WERI-Rb-1 (cell line): ENCODE measurements around the gene C17orf114.

Source experiments
- DNase-seq: peaks from one replicate; pipeline ENCODE4 v3.0.0-alpha.2; 2020
- H3K27ac ChIP-seq: fragments of 250-450 bp; sonication (Bioruptor Pico); 2 replicates; pipeline ENCODE4 v1.5.1; 2020; ENCODE audit warnings: mild to moderate bottlenecking, moderate library complexity
- H3K27me3 ChIP-seq: fragments of 250-450 bp; sonication (Bioruptor Pico); 2 replicates; pipeline ENCODE4 v1.5.1; 2021; ENCODE audit warnings: mild to moderate bottlenecking, low read depth, moderate library complexity; ENCODE audit not compliant: insufficient read depth, severe bottlenecking
- H3K36me3 ChIP-seq: fragments of 250-450 bp; sonication (Bioruptor Pico); 2 replicates; pipeline ENCODE4 v1.5.1; 2020; ENCODE audit warnings: mild to moderate bottlenecking, moderate library complexity
- H3K4me3 ChIP-seq: 2 replicates; pipeline ENCODE4 v1.5.1; 2011; ENCODE audit warnings: low read depth, mild to moderate bottlenecking, control low read depth, low read length
- H3K9me3 ChIP-seq: fragments of 250-450 bp; sonication (Bioruptor Pico); 2 replicates; pipeline ENCODE4 v1.5.1; 2021; ENCODE audit warnings: mild to moderate bottlenecking, moderate library complexity; ENCODE audit not compliant: severe bottlenecking
- CTCF ChIP-seq: IDR thresholded peaks from 2 replicates; pipeline ENCODE4 v1.5.1; 2011; ENCODE audit warnings: low read depth, mild to moderate bottlenecking, control low read depth, inconsistent platforms, low read length

Gene C17orf114

GRCh38 chr17:4845118-4845517 lies 43.0 kb upstream of the C17orf114 start:
- H3K4me3 ChIP-seq = no peak overlapping the region
- no peaks in the 10 kb centered on the region for H3K27me3 ChIP-seq
- H3K27ac ChIP-seq = peak overlapping the region; percentile 34
- no peak for DNase-seq
- no peaks in the 10 kb centered on the region for H3K9me3 ChIP-seq
- TF ChIP-seq CTCF = no peak
- peaks cover 93% of the 10 kb centered on the region for H3K36me3 ChIP-seq

- no peak overlapping the region for H3K27ac ChIP-seq
- no peak for TF ChIP-seq CTCF
- no peak overlapping the region for H3K4me3 ChIP-seq
- DNase-seq = no peak
- H3K36me3 ChIP-seq = peaks cover 97% of the 10 kb centered on the region
- H3K27me3 ChIP-seq = no peaks in the 10 kb centered on the region
- H3K9me3 ChIP-seq = no peaks in the 10 kb centered on the region
Observed at GRCh38 chr17:4843321-4844000, 41.3 kb upstream of the C17orf114 start.

- H3K27ac ChIP-seq = peak overlapping the region; percentile 20; the same call in 1 of the 2 replicates
- peaks cover 100% of the 10 kb centered on the region for H3K36me3 ChIP-seq
- no peaks in the 10 kb centered on the region for H3K27me3 ChIP-seq
- no peak for TF ChIP-seq CTCF
- no peak overlapping the region for H3K4me3 ChIP-seq
- H3K9me3 ChIP-seq = no peaks in the 10 kb centered on the region
- DNase-seq = no peak
Observed at GRCh38 chr17:4842376-4842775, 40.2 kb upstream of the C17orf114 start.

- Histone ChIP-seq H3K9me3 (no peaks in the 10 kb centered on the region), H3K36me3 (peaks cover 89% of the 10 kb centered on the region), H3K4me3 (no peak overlapping the region), H3K27ac (no peak overlapping the region), H3K27me3 (no peaks in the 10 kb centered on the region)
- no peak for TF ChIP-seq CTCF
- DNase-seq = no peak
Observed at GRCh38 chr17:4840893-4841242, 38.7 kb upstream of the C17orf114 start.

- H3K4me3 ChIP-seq = no peak overlapping the region
- H3K9me3 ChIP-seq = no peaks in the 10 kb centered on the region
- DNase-seq = no peak
- TF ChIP-seq CTCF = no peak
- H3K36me3 ChIP-seq = peaks cover 84% of the 10 kb centered on the region
- H3K27ac ChIP-seq = peak overlapping the region; percentile 28; the same call in 1 of the 2 replicates
- no peaks in the 10 kb centered on the region for H3K27me3 ChIP-seq
Observed at GRCh38 chr17:4839965-4840892, 38.1 kb upstream of the C17orf114 start.
